Epithelial cell of proximal tubule (primary cell): ENCODE measurements around the gene ADAMTS6. TPM values are rescaled to one million over a fixed set of nuclear protein-coding genes. Genes with fewer than 3 reads are reported as not detected.

Experiments used
- DNase-seq: peaks from one replicate; pipeline ENCODE4 v3.0.0-alpha.2; 2011; ENCODE audit warnings: low read depth
- H3K4me3 ChIP-seq: 2 replicates; pipeline ENCODE4 v1.5.1; 2011; ENCODE audit warnings: low read depth, mild to moderate bottlenecking, low read length
- total RNA-seq: library from RNA; depleted of rRNA; stranded (reverse); fragments of >200 nt; gene quantifications from 2 replicates; pipeline ENCODE4 v1.2.3, GENCODE V29; 2015
- TF ChIP-seq, protein P1 (sequence below): conservative IDR thresholded peaks from 2 replicates; pipeline ENCODE4 v1.5.1; 2012; ENCODE audit warnings: low read depth, mild to moderate bottlenecking, low read length

Gene ADAMTS6
- total RNA-seq, 1 donor from 2014 or later: 3.5 TPM

DNA sequence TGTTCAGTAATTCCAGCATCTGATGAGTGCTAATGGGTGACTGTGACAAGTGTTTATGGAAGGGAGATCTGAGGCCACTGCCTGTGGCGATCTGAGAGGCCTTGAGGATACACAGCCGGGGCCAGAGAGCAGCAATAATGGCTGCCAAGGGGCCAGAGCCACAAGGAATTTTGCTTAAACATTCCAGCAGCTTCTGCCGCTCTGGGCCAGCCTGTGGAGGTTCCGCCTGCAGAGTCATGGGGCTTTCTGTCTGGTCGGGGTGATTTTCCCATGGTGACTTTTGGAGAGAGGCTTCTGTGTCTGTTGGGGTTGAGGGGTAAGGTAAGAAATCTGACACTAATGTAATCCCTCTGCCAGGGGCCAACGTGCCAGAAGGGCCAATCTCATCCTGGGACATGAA lies 353.5 kb downstream of the ADAMTS6 start:
- no peak for DNase-seq
- TF ChIP-seq, protein P1, sequence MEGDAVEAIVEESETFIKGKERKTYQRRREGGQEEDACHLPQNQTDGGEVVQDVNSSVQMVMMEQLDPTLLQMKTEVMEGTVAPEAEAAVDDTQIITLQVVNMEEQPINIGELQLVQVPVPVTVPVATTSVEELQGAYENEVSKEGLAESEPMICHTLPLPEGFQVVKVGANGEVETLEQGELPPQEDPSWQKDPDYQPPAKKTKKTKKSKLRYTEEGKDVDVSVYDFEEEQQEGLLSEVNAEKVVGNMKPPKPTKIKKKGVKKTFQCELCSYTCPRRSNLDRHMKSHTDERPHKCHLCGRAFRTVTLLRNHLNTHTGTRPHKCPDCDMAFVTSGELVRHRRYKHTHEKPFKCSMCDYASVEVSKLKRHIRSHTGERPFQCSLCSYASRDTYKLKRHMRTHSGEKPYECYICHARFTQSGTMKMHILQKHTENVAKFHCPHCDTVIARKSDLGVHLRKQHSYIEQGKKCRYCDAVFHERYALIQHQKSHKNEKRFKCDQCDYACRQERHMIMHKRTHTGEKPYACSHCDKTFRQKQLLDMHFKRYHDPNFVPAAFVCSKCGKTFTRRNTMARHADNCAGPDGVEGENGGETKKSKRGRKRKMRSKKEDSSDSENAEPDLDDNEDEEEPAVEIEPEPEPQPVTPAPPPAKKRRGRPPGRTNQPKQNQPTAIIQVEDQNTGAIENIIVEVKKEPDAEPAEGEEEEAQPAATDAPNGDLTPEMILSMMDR: no peak

DNA sequence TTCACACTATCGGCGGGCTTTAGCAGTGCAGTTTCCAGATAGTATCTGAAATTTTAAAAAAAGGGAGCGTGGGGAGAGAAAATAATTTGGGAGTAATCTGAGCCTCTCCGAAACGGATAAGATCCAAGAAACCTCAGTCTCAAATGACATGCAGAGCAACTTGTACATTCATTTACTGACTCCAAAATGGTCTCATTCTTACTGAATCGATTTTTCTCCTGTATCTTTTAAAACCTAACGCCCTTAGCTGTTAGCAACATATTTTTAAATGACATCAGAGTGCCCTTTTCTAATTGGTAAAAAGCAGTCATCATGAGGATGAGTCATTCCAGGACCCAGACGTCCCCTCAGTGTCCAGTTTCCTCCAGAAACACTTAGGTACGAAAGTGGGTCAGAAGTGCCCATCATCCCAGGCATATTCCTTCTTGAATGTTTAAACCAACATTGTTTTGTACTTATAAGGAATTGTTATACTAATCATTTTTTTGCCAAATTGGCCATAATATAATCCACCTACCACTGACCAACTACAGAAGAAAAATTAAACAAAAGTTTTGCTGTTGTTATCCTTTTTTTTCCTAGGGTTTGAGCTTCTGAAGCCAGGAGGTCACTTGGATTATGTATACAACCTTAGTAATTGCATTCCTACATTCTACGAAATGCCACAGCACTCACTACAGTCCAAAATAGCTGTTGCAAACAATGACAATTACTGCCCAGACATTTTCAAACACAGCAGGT lies 354.4 kb downstream of the ADAMTS6 start:
- TF ChIP-seq, protein P1: no peak
- DNase-seq: no peak
- H3K4me3 ChIP-seq: no peak overlapping the region

More for the DNA sequence above, 353.5 kb downstream of the ADAMTS6 start:
- no peak overlapping the region for H3K4me3 ChIP-seq

DNA sequence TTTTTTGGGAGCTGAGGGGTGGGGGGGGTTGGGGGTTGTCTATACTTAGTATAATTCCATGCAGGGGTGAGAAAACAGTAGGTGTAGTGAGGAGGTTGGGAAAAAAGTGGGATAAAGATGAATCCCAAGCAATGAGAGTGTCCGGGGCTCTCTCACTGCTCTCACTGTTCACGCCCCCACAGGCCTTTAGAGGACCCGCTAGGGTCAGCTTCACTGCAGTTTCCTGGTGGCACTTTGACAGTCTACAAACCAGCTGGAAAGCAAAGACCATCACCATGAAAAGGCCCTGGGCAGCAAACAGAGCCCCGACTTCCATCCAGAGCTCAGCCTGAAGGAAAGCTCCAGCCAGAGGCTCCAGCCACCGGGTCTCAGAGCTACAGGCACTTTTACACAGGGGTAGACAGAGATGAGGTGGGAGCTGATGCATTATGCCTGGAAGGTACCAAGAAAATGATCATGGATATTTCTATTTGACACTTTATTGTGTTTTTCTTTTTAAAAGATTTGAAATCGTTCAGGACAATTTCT lies 355.1 kb downstream of the ADAMTS6 start:
- DNase-seq: no peak
- TF ChIP-seq, protein P1: no peak
- no peak overlapping the region for H3K4me3 ChIP-seq

- no peak overlapping the region for H3K4me3 ChIP-seq
- DNase-seq: no peak
- TF ChIP-seq, protein P1: no peak
These were observed 355.9 kb downstream of the ADAMTS6 start for GRCh38 chr5:65125591-65126541.

DNA sequence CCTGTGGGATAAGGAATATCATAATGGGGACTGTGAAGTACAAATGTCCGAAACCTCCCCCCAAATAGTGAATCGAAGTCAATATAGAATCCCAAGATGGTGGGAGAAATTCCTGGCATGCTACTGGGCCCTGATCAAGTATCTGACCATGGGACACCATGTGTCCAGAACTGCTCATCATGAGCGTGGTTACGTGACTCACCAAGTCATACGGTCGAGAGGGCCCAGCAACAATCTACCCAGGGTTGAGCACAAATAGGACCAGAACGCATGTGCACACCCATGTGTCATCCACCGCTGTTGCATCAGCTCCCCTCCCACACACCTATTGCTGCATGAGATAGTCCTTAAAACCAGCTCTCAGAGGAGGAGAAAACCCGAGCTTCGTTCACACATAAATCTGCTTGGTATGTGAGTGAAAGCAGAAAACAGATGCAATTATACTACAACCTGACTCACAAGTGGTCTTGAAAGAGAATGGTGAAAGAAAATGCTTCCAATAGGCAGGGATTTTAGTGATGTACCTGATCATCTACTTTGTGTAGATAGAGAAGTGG lies 359.8 kb downstream of the ADAMTS6 start:
- TF ChIP-seq, protein P1: no peak
- DNase-seq: no peak
- no peak overlapping the region for H3K4me3 ChIP-seq

GRCh38 chr5:65120371-65120967 lies 361.3 kb downstream of the ADAMTS6 start:
- TF ChIP-seq, protein P1: no peak
- DNase-seq: no peak
- H3K4me3 ChIP-seq: no peak overlapping the region
